Left lung (tissue), 10 donors: ENCODE measurements around the gene CHRNB2. TPM values are rescaled to one million over a fixed set of nuclear protein-coding genes. Genes with fewer than 3 reads are reported as not detected.
"Not testable (repeated sequence)": the region's sequence is repeated elsewhere in the genome, so short reads cannot be mapped to it uniquely, and the experiment has no call there.

Source experiments
- ATAC-seq: fragments of 200-7000 bp; cut with Tn5 transposase; one replicate; pipeline ENCODE4 v1.9.1; 2020; ENCODE audit warnings: moderate library complexity
- DNase-seq, 4 donors: peaks; one replicate each; pipeline ENCODE4 v3.0.0-alpha.2; 2013 to 2020
- H3K27ac ChIP-seq, 2 donors: fragments of 200-600 bp; sonication (generic) in 1 of 2; one replicate each; pipeline versions ENCODE4 v1.5.0 to v1.8.0; 2020 to 2021
- H3K27me3 ChIP-seq, 2 donors: fragments of 200-600 bp; sonication (generic) in 1 of 2; one replicate each; pipeline versions ENCODE4 v1.5.0 to v1.8.0; 2020 to 2021
- H3K36me3 ChIP-seq, 2 donors: fragments of 200-600 bp; sonication (generic) in 1 of 2; one replicate each; pipeline versions ENCODE4 v1.5.0 to v1.8.0; 2020 to 2021
- H3K4me1 ChIP-seq, 2 donors: fragments of 200-600 bp; one replicate each; pipeline ENCODE4 v1.8.0; 2021
- H3K4me3 ChIP-seq, 2 donors: fragments of 200-600 bp; sonication (generic) in 1 of 2; one replicate each; pipeline versions ENCODE4 v1.5.0 to v1.8.0; 2020 to 2021; ENCODE audit warnings: mild to moderate bottlenecking in 1 of 2
- H3K9me3 ChIP-seq, 2 donors: fragments of 200-600 bp; sonication (generic) in 1 of 2; one replicate each; pipeline versions ENCODE4 v1.5.0 to v1.8.0; 2020 to 2021
- intact Hi-C, 2 donors: fragments of 100-400 bp; cut with DNase I; formaldehyde crosslinking; loops; one replicate each; pipeline versions ENCODE4 v1.11.2 to v1.14.2; 2022
- polyA plus RNA-seq, 6 donors: library from polyadenylated mRNA; unstranded; fragments of 120-200 nt; gene quantifications; one replicate each; pipeline ENCODE4 v1.2.1, GENCODE V29; 2013; ENCODE audit not compliant: insufficient read length in 6 of 6
- total RNA-seq, 2 donors: library from RNA; stranded (reverse); fragmentation: NEBNext Ultra II Directional; extraction: Animal tissue kit (Norgen Biotek cat#: 25700); gene quantifications; one replicate each; pipeline ENCODE4 v1.2.1, GENCODE V29; 2021
- TF ChIP-seq, protein P1 (sequence below), 2 donors: fragments of 200-600 bp; sonication (generic) in 1 of 2; IDR thresholded peaks; one replicate each; pipeline versions ENCODE4 v1.5.0 to v1.8.0; 2021; ENCODE audit warnings: antibody characterized with exemption in 2 of 2
- donor health status: DM: no; HTN: yes; CAD: no.
- donor health status: DM: no; HTN: no; CAD: no.

CHRNB2 gene
- total and polyA plus RNA-seq, 8 donors: 0.09 to 1.8 (median 0.57) TPM; not detected in 1

GRCh38 chr1:154527192-154527591 is 40.4 kb upstream of the CHRNB2 start:
- H3K27ac ChIP-seq: no peak overlapping the region
- peaks cover 0 to 2% of the 10 kb centered on the region in 2 donors for H3K4me1 ChIP-seq
- ATAC-seq (no peak), DNase-seq (no peak)
- no peaks in the 10 kb centered on the region for H3K9me3 ChIP-seq
- H3K4me3 ChIP-seq: no peak overlapping the region
- H3K36me3 ChIP-seq: no peaks in the 10 kb centered on the region
- intact Hi-C loops: no loop called here
- TF ChIP-seq, protein P1, sequence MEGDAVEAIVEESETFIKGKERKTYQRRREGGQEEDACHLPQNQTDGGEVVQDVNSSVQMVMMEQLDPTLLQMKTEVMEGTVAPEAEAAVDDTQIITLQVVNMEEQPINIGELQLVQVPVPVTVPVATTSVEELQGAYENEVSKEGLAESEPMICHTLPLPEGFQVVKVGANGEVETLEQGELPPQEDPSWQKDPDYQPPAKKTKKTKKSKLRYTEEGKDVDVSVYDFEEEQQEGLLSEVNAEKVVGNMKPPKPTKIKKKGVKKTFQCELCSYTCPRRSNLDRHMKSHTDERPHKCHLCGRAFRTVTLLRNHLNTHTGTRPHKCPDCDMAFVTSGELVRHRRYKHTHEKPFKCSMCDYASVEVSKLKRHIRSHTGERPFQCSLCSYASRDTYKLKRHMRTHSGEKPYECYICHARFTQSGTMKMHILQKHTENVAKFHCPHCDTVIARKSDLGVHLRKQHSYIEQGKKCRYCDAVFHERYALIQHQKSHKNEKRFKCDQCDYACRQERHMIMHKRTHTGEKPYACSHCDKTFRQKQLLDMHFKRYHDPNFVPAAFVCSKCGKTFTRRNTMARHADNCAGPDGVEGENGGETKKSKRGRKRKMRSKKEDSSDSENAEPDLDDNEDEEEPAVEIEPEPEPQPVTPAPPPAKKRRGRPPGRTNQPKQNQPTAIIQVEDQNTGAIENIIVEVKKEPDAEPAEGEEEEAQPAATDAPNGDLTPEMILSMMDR (IDR thresholded peaks at IDR 0.05): no peak
- no peaks in the 10 kb centered on the region for H3K27me3 ChIP-seq

- Histone ChIP-seq H3K9me3 (no peaks in the 10 kb centered on the region), H3K27ac (no peak overlapping the region), H3K4me3 (no peak overlapping the region), H3K27me3 (no peaks in the 10 kb centered on the region), H3K36me3 (no peaks in the 10 kb centered on the region), H3K4me1 (no peaks in the 10 kb centered on the region)
- DNase-seq (no peak), ATAC-seq (no peak)
- intact Hi-C loops: no loop called here
- TF ChIP-seq, protein P1 (IDR thresholded peaks at IDR 0.05): no peak
Measured at GRCh38 chr1:154529308-154529707, 38.3 kb upstream of the CHRNB2 start.

DNA sequence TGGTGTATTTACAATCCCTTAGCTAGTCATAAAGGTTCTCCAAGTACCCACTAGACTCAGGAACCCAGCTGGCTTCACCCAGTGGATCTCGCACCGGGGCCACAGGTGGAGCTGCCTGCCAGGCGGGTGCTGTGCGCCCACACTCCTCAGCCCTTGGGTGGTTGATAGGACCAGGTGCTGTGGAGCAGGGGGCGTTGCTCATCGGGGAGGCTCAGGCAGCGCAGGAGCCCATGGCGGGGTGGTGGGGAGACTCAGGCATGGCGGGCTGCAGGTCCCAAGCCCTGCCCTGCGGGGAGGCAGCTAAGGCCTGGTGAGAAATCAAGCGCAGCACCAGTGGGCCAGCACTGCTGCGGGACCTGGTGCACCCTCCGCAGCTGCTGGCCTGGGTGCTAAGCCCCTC is 35.6 kb upstream of the CHRNB2 start:
- H3K9me3 ChIP-seq, H3K27ac ChIP-seq, H3K36me3 ChIP-seq, H3K4me1 ChIP-seq, intact Hi-C loops, H3K27me3 ChIP-seq, ATAC-seq, H3K4me3 ChIP-seq, DNase-seq: not testable (repeated sequence)

DNA sequence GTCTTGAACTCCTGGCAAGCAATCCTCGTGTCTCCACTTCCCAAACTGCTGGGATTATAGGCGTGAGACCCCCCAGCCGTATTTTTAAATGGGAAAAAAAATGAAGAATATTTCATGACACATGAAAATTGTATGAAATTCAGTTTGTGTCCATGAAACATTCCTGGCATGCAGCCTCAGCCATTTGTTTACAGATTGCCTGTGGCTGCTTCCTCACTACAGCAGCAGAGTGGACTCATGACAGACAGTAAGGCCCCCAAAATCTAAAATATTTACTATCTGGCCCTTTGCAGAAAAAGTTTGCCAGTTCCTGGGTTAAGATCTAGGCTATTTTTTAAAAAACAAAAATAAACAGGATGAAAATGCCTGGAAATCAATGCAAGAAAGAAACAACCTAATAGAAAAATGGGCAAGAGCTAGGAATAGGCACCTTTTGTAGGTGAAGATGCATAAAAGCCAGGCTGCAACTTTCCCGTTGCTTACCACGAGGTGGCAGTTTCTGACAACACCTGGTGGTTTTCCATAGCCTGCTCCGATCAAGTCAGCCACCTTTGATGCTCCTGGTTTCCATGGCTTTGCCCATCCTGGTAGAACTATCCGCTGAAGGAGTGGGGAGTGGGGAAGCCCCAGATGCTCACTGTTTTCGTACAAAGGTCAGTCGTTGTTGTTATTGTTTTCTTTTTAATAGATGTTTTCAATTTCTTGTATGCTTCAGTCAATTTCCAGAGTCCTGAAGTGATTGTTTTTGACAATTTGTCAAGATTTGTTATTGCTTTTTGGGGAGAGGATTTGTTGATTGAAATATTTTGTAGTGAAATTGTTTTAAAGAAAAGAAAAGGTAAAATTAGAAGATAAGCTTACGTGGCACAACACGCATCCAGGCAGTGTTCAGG is 33.4 kb upstream of the CHRNB2 start:
- TF ChIP-seq, protein P1 (IDR thresholded peaks at IDR 0.05): peak in 1 of 2 donors; percentile 18
- intact Hi-C loops: no loop called here
- no peaks in the 10 kb centered on the region for H3K4me1 ChIP-seq
- H3K4me3 ChIP-seq: no peak overlapping the region
- no peaks in the 10 kb centered on the region for H3K36me3 ChIP-seq
- peak; percentile 68 for ATAC-seq
- no peaks in the 10 kb centered on the region for H3K27me3 ChIP-seq
- no peaks in the 10 kb centered on the region for H3K9me3 ChIP-seq
- no peak overlapping the region for H3K27ac ChIP-seq
- no peak for DNase-seq

DNA sequence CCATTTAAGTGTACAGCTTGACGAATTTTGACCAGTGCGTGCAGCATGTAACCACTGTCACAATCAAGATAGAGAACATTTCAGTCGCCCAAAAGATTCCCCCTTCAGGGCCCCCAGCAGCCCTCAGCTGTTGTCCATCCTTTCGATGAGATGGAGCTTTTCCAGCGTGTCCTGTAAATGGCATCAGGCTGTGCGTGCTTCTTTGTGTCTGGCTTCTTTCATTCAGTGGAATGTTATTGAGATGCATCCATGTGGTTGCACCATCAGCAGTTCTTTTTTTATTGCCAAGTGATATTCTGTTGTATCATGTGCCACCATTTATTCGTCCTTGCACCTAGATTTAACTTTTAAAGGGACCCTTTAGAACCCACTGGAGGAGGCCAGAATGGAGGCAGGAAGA is 31.0 kb upstream of the CHRNB2 start:
- intact Hi-C loops: no loop called here
- Histone ChIP-seq H3K4me1 (peaks cover 0 to 4% of the 10 kb centered on the region in 2 donors), H3K27me3 (no peaks in the 10 kb centered on the region), H3K36me3 (no peaks in the 10 kb centered on the region), H3K9me3 (no peaks in the 10 kb centered on the region), H3K4me3 (no peak overlapping the region), H3K27ac (no peak overlapping the region)
- TF ChIP-seq, protein P1 (IDR thresholded peaks at IDR 0.05): no peak
- ATAC-seq (no peak), DNase-seq (no peak)
